GM15510 (cell line): Measurements from ENCODE around the gene PUSL1.

Source experiments
- POLR2A ChIP-seq: IDR thresholded peaks from 3 replicates; pipeline ENCODE4 v1.6.1; 2011; ENCODE audit warnings: borderline replicate concordance; ENCODE audit not compliant: insufficient read length; ENCODE audit errors: extremely low read depth

The PUSL1 gene

GRCh38 chr1:1332031-1332755 is 23.8 kb downstream of the PUSL1 start:
- TF ChIP-seq POLR2A, result no peak

- TF ChIP-seq POLR2A, result no peak
Observed at GRCh38 chr1:1332774-1333480, 24.5 kb downstream of the PUSL1 start.

GRCh38 chr1:1333551-1334241 is 25.3 kb downstream of the PUSL1 start:
- no peak for TF ChIP-seq POLR2A

GRCh38 chr1:1334835-1335234 is 26.4 kb downstream of the PUSL1 start:
- TF ChIP-seq POLR2A, result no peak

- no peak for TF ChIP-seq POLR2A
Observed at GRCh38 chr1:1335283-1335682, 26.9 kb downstream of the PUSL1 start.

GRCh38 chr1:1335792-1336248 is 27.4 kb downstream of the PUSL1 start:
- no peak for TF ChIP-seq POLR2A

- TF ChIP-seq POLR2A, result no peak
Observed at GRCh38 chr1:1336446-1336845, 28.0 kb downstream of the PUSL1 start.

- no peak for TF ChIP-seq POLR2A
Observed at GRCh38 chr1:1336931-1337792, 28.8 kb downstream of the PUSL1 start.

GRCh38 chr1:1337793-1338147 is 29.4 kb downstream of the PUSL1 start:
- no peak for TF ChIP-seq POLR2A

GRCh38 chr1:1338278-1338677 is 29.9 kb downstream of the PUSL1 start:
- TF ChIP-seq POLR2A, result no peak

GRCh38 chr1:1340185-1340584 is 31.8 kb downstream of the PUSL1 start:
- TF ChIP-seq POLR2A, result no peak

GRCh38 chr1:1340791-1341548 is 32.6 kb downstream of the PUSL1 start:
- no peak for TF ChIP-seq POLR2A

GRCh38 chr1:1341549-1342021 is 33.2 kb downstream of the PUSL1 start:
- TF ChIP-seq POLR2A, result no peak

GRCh38 chr1:1342061-1342562 is 33.7 kb downstream of the PUSL1 start:
- no peak for TF ChIP-seq POLR2A
